ENCODE measurements around the gene PGAP2.

The PGAP2 gene

GRCh38 chr11:3826721-3827120 is 18.4 kb downstream of the PGAP2 start:
- Histone ChIP-seq H3K9ac (ENCODE audit: low read length) (no peak overlapping the region), H3K36me3 (ENCODE audit: control insufficient read depth, insufficient read depth, low read length) (peaks cover 16% of the 10 kb centered on the region), H3K4me1 (ENCODE audit: control insufficient read depth, insufficient read depth, low read length) (no peaks in the 10 kb centered on the region), H3K9me3 (ENCODE audit: control insufficient read depth, low read length) (no peaks in the 10 kb centered on the region), H3K4me3 (ENCODE audit: low read length) (no peak overlapping the region), H3K27me3 (ENCODE audit: control insufficient read depth, insufficient read depth, low read length) (no peaks in the 10 kb centered on the region)

- H3K4me3 ChIP-seq (ENCODE audit: low read length), result no peak overlapping the region
- no peak overlapping the region for H3K9ac ChIP-seq (ENCODE audit: low read length)
- H3K27me3 ChIP-seq (ENCODE audit: control insufficient read depth, insufficient read depth, low read length), result no peaks in the 10 kb centered on the region
- peaks cover 16% of the 10 kb centered on the region for H3K36me3 ChIP-seq (ENCODE audit: control insufficient read depth, insufficient read depth, low read length)
- no peaks in the 10 kb centered on the region for H3K9me3 ChIP-seq (ENCODE audit: control insufficient read depth, low read length)
- H3K4me1 ChIP-seq (ENCODE audit: control insufficient read depth, insufficient read depth, low read length), result peaks cover 8% of the 10 kb centered on the region
Measured at GRCh38 chr11:3827434-3828186, 19.2 kb downstream of the PGAP2 start.

GRCh38 chr11:3830088-3830487 is 21.7 kb downstream of the PGAP2 start:
- no peak overlapping the region for H3K9ac ChIP-seq (ENCODE audit: low read length)
- no peaks in the 10 kb centered on the region for H3K27me3 ChIP-seq (ENCODE audit: control insufficient read depth, insufficient read depth, low read length)
- peaks cover 16% of the 10 kb centered on the region for H3K36me3 ChIP-seq (ENCODE audit: control insufficient read depth, insufficient read depth, low read length)
- H3K4me3 ChIP-seq (ENCODE audit: low read length), result no peak overlapping the region
- H3K9me3 ChIP-seq (ENCODE audit: control insufficient read depth, low read length), result no peaks in the 10 kb centered on the region
- H3K4me1 ChIP-seq (ENCODE audit: control insufficient read depth, insufficient read depth, low read length), result peaks cover 22% of the 10 kb centered on the region

GRCh38 chr11:3830730-3831129 is 22.4 kb downstream of the PGAP2 start:
- H3K9me3 ChIP-seq (ENCODE audit: control insufficient read depth, low read length), result no peaks in the 10 kb centered on the region
- no peak overlapping the region for H3K4me3 ChIP-seq (ENCODE audit: low read length)
- H3K27me3 ChIP-seq (ENCODE audit: control insufficient read depth, insufficient read depth, low read length), result no peaks in the 10 kb centered on the region
- H3K36me3 ChIP-seq (ENCODE audit: control insufficient read depth, insufficient read depth, low read length), result peaks cover 16% of the 10 kb centered on the region
- H3K4me1 ChIP-seq (ENCODE audit: control insufficient read depth, insufficient read depth, low read length), result peaks cover 28% of the 10 kb centered on the region
- no peak overlapping the region for H3K9ac ChIP-seq (ENCODE audit: low read length)

- no peaks in the 10 kb centered on the region for H3K27me3 ChIP-seq (ENCODE audit: control insufficient read depth, insufficient read depth, low read length)
- H3K9me3 ChIP-seq (ENCODE audit: control insufficient read depth, low read length), result no peaks in the 10 kb centered on the region
- H3K9ac ChIP-seq (ENCODE audit: low read length), result no peak overlapping the region
- peaks cover 28% of the 10 kb centered on the region for H3K4me1 ChIP-seq (ENCODE audit: control insufficient read depth, insufficient read depth, low read length)
- no peak overlapping the region for H3K4me3 ChIP-seq (ENCODE audit: low read length)
- H3K36me3 ChIP-seq (ENCODE audit: control insufficient read depth, insufficient read depth, low read length), result peaks cover 7% of the 10 kb centered on the region
Measured at GRCh38 chr11:3831378-3832239, 23.2 kb downstream of the PGAP2 start.

- H3K4me1 ChIP-seq (ENCODE audit: control insufficient read depth, insufficient read depth, low read length), result peaks cover 38% of the 10 kb centered on the region
- H3K9ac ChIP-seq (ENCODE audit: low read length), result no peak overlapping the region
- no peaks in the 10 kb centered on the region for H3K36me3 ChIP-seq (ENCODE audit: control insufficient read depth, insufficient read depth, low read length)
Measured at GRCh38 chr11:3832816-3833215, 24.5 kb downstream of the PGAP2 start.

DNA sequence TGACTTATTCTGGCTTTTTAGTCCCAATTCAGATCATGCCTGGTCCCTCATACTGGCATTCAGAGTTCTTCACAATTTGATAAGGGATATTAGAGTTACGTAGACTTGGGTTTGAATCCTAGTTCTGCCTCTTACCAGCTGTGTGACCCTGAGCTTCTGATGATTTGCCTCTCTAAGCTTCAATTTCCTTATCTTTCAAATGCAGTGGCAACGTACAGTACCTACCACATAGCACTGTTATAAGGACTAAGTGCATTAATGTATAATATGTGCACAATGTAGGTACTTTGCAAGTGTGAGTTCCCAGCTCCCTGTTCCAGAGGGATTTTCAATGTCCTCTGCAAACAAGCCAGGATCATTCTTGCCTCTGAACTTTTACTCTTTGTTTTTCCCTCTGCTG is 25.1 kb downstream of the PGAP2 start:
- H3K4me1 ChIP-seq (ENCODE audit: control insufficient read depth, insufficient read depth, low read length), result peaks cover 38% of the 10 kb centered on the region
- H3K36me3 ChIP-seq (ENCODE audit: control insufficient read depth, insufficient read depth, low read length), result no peaks in the 10 kb centered on the region

More at GRCh38 chr11:3832816-3833215, 24.5 kb downstream of the PGAP2 start:
- Histone ChIP-seq H3K4me3 (ENCODE audit: low read length) (no peak overlapping the region), H3K9me3 (ENCODE audit: control insufficient read depth, low read length) (no peaks in the 10 kb centered on the region), H3K27me3 (ENCODE audit: control insufficient read depth, insufficient read depth, low read length) (no peaks in the 10 kb centered on the region)

GRCh38 chr11:3834349-3834663 is 25.9 kb downstream of the PGAP2 start:
- H3K36me3 ChIP-seq (ENCODE audit: control insufficient read depth, insufficient read depth, low read length), result no peaks in the 10 kb centered on the region
- peaks cover 38% of the 10 kb centered on the region for H3K4me1 ChIP-seq (ENCODE audit: control insufficient read depth, insufficient read depth, low read length)
- no peak overlapping the region for H3K9ac ChIP-seq (ENCODE audit: low read length)
- H3K9me3 ChIP-seq (ENCODE audit: control insufficient read depth, low read length), result no peaks in the 10 kb centered on the region
- no peaks in the 10 kb centered on the region for H3K27me3 ChIP-seq (ENCODE audit: control insufficient read depth, insufficient read depth, low read length)
- no peak overlapping the region for H3K4me3 ChIP-seq (ENCODE audit: low read length)

More for the DNA sequence above, 25.1 kb downstream of the PGAP2 start:
- Histone ChIP-seq H3K27me3 (ENCODE audit: control insufficient read depth, insufficient read depth, low read length) (no peaks in the 10 kb centered on the region), H3K9ac (ENCODE audit: low read length) (no peak overlapping the region), H3K9me3 (ENCODE audit: control insufficient read depth, low read length) (no peaks in the 10 kb centered on the region), H3K4me3 (ENCODE audit: low read length) (no peak overlapping the region)

- no peaks in the 10 kb centered on the region for H3K27me3 ChIP-seq (ENCODE audit: control insufficient read depth, insufficient read depth, low read length)
- no peaks in the 10 kb centered on the region for H3K36me3 ChIP-seq (ENCODE audit: control insufficient read depth, insufficient read depth, low read length)
- H3K9ac ChIP-seq (ENCODE audit: low read length), result no peak overlapping the region
- H3K9me3 ChIP-seq (ENCODE audit: control insufficient read depth, low read length), result no peaks in the 10 kb centered on the region
- H3K4me1 ChIP-seq (ENCODE audit: control insufficient read depth, insufficient read depth, low read length), result peaks cover 38% of the 10 kb centered on the region
- no peak overlapping the region for H3K4me3 ChIP-seq (ENCODE audit: low read length)
Measured at GRCh38 chr11:3834664-3835461, 26.5 kb downstream of the PGAP2 start.

GRCh38 chr11:3835751-3836150 is 27.4 kb downstream of the PGAP2 start:
- no peaks in the 10 kb centered on the region for H3K27me3 ChIP-seq (ENCODE audit: control insufficient read depth, insufficient read depth, low read length)
- H3K4me1 ChIP-seq (ENCODE audit: control insufficient read depth, insufficient read depth, low read length), result peaks cover 38% of the 10 kb centered on the region
- no peak overlapping the region for H3K4me3 ChIP-seq (ENCODE audit: low read length)
- H3K9me3 ChIP-seq (ENCODE audit: control insufficient read depth, low read length), result no peaks in the 10 kb centered on the region
- no peak overlapping the region for H3K9ac ChIP-seq (ENCODE audit: low read length)
- no peaks in the 10 kb centered on the region for H3K36me3 ChIP-seq (ENCODE audit: control insufficient read depth, insufficient read depth, low read length)

DNA sequence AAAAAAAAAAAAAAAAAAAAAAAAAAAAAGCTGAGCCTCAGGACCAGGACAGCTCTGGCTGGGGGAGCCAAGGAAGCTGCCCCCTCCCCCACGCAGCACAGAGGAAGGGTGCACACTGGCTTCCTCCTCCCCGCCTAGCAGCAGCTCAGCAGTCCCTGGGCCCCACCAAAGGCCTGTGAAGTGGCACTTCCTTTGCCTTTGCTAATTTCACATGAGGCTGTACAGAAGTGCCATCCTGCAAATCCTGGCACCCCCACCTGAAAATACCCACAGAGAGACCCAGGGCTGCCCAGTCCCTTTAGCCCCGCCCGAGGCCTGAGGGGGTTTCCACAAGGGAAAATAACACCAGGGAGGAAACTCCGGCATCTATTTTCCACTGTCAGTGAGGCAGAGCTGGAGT is 28.5 kb downstream of the PGAP2 start:
- no peak overlapping the region for H3K4me3 ChIP-seq (ENCODE audit: low read length)
- no peaks in the 10 kb centered on the region for H3K9me3 ChIP-seq (ENCODE audit: control insufficient read depth, low read length)
- no peaks in the 10 kb centered on the region for H3K27me3 ChIP-seq (ENCODE audit: control insufficient read depth, insufficient read depth, low read length)
- peaks cover 40% of the 10 kb centered on the region for H3K4me1 ChIP-seq (ENCODE audit: control insufficient read depth, insufficient read depth, low read length)
- no peaks in the 10 kb centered on the region for H3K36me3 ChIP-seq (ENCODE audit: control insufficient read depth, insufficient read depth, low read length)
- H3K9ac ChIP-seq (ENCODE audit: low read length), result peak overlapping the region; percentile 17

GRCh38 chr11:3837793-3838192 is 29.4 kb downstream of the PGAP2 start:
- Histone ChIP-seq H3K27me3 (ENCODE audit: control insufficient read depth, insufficient read depth, low read length) (no peaks in the 10 kb centered on the region), H3K36me3 (ENCODE audit: control insufficient read depth, insufficient read depth, low read length) (no peaks in the 10 kb centered on the region), H3K9me3 (ENCODE audit: control insufficient read depth, low read length) (no peaks in the 10 kb centered on the region), H3K9ac (ENCODE audit: low read length) (no peak overlapping the region), H3K4me1 (ENCODE audit: control insufficient read depth, insufficient read depth, low read length) (peaks cover 33% of the 10 kb centered on the region), H3K4me3 (ENCODE audit: low read length) (no peak overlapping the region)
